GM12872 (cell line): ENCODE measurements around the gene EHD1.

Experiments used
- TF ChIP-seq, protein P1 (sequence below): IDR thresholded peaks from 3 replicates; pipeline ENCODE4 v1.5.1; 2011; ENCODE audit warnings: low read depth, mild to moderate bottlenecking, low read length, moderate library complexity; ENCODE audit not compliant: insufficient read depth

The EHD1 gene

DNA sequence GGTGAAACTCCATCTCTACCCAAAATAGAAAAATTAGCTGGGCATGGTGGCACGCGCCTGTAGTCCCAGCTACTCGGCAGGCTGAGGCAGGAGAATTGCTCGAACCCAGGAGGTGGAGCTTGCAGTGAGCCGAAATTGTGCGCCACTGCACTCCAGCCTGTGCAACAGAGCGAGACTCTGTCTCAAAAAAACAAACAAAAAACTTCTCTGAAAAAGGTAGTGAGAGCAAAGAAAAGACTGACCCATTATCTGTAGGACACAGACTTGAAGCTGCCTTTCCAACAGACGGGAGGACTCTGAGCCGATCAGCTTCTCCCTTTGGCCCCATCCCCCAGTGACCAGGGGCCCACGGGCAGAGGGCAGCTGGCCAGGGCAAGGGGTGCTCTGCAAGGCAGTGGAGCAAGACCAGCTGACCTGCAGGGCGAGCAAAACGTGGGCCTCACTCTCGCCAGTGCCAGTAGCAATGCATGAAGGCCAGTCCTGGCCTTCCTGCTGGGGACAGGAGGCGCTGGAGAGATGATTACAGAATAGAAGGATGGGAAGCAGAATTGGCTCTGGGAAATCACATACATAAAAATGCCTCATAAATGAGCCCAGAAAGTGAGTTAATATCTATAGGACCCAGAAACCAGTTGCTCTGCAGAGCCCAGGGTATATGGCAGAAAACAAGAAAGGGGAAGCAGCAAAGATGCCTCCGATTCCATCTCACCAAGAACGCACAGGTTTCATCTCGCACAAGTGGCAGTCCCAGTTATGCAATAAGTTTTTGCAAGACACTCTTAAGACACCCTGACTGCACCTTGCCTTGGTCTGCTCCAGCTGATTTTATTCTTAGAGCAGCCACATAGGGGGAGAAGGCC lies 2.8 kb downstream of the EHD1 start:
- TF ChIP-seq, protein P1, sequence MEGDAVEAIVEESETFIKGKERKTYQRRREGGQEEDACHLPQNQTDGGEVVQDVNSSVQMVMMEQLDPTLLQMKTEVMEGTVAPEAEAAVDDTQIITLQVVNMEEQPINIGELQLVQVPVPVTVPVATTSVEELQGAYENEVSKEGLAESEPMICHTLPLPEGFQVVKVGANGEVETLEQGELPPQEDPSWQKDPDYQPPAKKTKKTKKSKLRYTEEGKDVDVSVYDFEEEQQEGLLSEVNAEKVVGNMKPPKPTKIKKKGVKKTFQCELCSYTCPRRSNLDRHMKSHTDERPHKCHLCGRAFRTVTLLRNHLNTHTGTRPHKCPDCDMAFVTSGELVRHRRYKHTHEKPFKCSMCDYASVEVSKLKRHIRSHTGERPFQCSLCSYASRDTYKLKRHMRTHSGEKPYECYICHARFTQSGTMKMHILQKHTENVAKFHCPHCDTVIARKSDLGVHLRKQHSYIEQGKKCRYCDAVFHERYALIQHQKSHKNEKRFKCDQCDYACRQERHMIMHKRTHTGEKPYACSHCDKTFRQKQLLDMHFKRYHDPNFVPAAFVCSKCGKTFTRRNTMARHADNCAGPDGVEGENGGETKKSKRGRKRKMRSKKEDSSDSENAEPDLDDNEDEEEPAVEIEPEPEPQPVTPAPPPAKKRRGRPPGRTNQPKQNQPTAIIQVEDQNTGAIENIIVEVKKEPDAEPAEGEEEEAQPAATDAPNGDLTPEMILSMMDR, result no peak

DNA sequence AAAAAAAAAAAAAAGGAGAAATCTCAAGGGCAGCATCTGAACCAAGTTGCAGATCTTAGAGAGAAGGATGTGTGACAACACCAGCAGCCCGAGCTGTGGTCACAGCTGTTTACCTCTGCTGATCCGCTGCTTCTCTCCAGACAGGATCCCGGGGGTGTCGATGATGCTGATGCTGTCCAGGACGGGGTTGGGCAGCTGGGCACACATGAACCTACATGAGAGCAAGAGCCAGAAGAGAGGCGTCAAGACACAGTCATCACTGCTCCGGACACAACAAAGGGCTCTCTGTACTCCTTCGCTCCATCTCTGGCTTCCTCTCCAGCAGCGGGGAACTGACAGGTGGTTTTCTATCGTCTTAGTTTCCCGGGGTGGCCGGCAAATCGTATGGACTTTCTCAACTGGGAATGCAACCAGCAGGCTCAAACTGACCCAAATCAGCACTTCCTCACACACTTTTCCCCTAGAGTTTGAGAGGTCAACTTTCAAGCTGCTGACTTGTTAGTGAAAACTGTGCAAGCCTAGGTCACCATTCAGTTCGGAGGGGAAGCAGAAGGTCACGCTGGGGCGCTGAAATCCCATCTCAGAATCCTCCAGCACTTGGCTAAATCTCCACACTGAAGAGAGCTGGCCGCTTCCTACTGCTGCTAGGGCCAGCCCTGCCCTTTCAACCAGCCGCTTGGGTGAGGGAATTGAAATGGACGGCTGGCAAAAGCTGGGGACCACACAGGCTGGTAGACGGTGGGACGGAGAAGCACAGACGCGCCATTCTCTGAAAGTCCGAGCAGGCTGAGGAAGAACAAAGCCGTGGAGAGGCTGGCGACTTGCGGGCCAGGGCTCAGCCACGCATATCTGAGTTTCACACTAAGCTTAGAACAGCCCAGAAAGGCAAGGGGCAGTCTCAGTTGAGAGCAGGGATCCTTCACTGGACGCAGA lies 3.8 kb downstream of the EHD1 start:
- TF ChIP-seq, protein P1, result no peak

DNA sequence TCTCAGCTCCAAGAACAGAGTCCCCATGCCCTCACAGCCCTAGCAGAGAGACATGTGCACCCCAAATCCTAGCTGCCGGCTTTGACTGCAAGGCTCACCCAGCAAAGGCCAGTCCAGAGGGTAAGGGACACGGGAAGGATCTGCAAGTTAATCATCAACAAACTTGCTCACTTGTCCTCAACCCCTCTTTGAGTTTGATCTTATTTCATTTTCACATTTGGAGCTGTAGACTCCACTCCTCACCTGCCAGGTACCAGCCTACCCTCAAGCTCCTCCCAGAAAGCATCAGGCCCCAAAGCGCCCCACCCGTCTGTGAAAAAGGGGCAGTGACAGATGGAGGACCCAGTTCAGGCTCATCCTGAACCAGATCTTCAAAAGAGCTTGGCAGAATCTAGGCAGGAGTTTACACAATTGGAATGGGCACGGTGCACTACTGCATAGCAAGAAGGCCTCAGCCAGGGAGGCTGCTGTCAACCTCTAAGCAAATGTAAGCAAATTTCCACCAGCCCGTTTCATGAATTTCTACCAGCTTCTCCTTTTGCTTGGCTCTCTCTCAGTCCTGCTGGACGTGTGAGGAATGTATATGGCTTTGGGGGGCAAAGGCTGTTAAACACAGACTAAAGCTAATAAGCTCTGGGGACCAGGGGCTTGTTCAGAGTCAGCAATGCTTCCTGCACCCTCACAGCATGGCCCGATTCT lies 5.5 kb downstream of the EHD1 start:
- TF ChIP-seq, protein P1, result no peak

DNA sequence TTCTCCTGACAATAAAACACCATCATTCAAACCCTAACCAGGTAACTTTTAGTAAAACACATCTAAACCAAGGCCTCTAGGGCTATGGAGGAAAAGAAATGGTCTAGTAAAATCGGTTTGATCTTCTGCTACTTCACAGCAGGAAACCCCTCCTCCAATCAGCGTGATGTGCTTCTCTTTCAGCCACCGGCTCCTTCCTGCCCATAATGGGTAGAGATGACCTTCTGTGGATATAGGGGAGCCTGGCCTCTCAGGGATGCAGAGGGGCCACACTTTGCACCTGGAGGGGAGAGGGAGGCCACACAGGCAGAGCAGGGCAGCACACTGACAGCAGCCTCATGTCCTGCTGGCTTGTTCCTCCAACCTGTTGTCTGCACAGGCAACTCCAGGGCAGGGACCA lies 6.9 kb downstream of the EHD1 start:
- TF ChIP-seq, protein P1, result no peak

DNA sequence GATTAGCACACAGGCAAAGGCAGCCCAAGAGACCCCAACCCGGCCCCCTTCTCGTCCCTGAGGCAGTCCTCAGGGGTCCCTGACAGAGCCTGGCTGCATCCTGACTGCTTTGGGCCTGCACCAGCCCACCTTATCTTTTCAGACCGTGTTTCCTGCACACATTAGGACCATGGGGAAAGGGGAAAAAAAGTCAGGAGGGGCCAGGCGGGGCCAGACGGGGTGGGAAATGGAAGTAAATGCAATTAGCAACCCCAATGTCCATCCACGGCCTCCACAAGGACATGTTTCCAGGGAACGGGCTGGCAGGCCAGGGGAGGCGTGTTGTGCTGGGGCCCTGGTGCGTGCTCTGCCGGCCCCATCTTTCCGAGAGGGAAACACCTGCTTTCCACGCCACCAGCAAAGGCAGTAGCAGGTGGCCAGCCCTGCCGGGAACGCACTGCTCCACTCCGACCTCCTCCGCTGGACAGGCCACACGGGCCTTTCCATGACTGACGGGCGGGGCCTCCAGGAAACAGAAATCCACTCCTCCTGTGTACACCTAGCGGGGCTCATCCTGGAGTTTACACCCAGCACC lies 7.4 kb downstream of the EHD1 start:
- TF ChIP-seq, protein P1, result no peak

DNA sequence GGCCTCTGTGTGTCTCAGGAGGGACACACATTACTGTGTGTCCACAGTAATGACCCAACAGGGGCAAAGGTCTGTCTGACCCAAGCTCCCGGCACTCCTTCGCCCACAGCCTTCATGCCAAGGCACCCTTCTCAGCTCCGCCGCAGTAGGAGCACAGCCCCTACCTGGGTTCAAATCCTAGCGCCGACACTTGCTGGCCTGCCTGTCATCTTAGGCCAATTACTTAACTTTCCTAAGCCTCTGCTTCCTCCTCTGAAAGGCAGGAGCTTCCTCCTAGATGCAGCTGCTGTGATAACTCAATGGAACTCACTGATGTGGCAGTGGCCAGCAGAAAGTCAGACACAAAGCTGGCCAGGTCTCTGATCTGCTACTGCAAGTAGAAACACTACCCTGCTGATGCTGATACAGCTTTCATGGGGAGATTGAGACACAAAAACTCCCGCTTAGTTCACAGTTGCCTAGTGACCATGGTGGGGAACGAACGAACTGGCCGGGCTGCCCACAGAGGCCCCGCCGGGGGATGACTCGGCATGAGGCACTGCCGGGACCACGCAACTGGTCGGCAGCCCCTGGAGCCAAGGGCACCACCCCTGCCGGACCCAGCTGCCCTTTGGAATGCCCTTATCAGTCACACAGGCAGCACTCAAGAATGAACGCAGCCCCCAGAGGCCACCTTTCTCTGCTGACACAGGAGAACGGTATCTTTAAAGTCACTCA lies 8.1 kb downstream of the EHD1 start:
- TF ChIP-seq, protein P1, result no peak
